GM23338 (cell line): ENCODE measurements around the gene ERC2. TPM values are rescaled to one million over a fixed set of nuclear protein-coding genes. Genes with fewer than 3 reads are reported as not detected.

Source experiments
- ATAC-seq: fragments of 200-7000 bp; cut with Tn5 transposase; 3 replicates; pipeline ENCODE4 v1.9.1; 2020
- DNase-seq: peaks from one replicate; pipeline ENCODE4 v3.0.0-alpha.2; 2015; ENCODE audit warnings: low spot score
- H2AFZ ChIP-seq: fragments of 200-600 bp; sonication (generic); 2 replicates; pipeline ENCODE4 v1.8.0; 2016; ENCODE audit warnings: antibody characterized with exemption, mild to moderate bottlenecking, moderate library complexity
- H3F3A ChIP-seq: fragments of 200-600 bp; sonication (generic); replicated peaks from 2 replicates; pipeline ENCODE4 v1.8.0; 2017; ENCODE audit warnings: antibody characterized with exemption, mixed run types, low read depth
- H3K27ac ChIP-seq: fragments of 200-600 bp; sonication (generic); 2 replicates; pipeline ENCODE4 v1.6.1; 2016; ENCODE audit warnings: low read depth
- H3K27me3 ChIP-seq: fragments of 200-600 bp; sonication (generic); 2 replicates; pipeline ENCODE4 v1.8.0; 2016; ENCODE audit warnings: mild to moderate bottlenecking, mixed run types, moderate library complexity; ENCODE audit not compliant: insufficient read depth
- H3K36me3 ChIP-seq: fragments of 200-600 bp; sonication (generic); 2 replicates; pipeline ENCODE4 v1.8.0; 2016; ENCODE audit warnings: mild to moderate bottlenecking; ENCODE audit not compliant: insufficient read depth
- H3K4me1 ChIP-seq: fragments of 200-600 bp; sonication (generic); 2 replicates; pipeline ENCODE4 v1.8.0; 2016; ENCODE audit warnings: mild to moderate bottlenecking, moderate library complexity; ENCODE audit not compliant: insufficient read depth
- H3K4me2 ChIP-seq: fragments of 200-600 bp; sonication (generic); 2 replicates; pipeline ENCODE4 v1.7.1; 2017; ENCODE audit warnings: mixed run types
- H3K4me3 ChIP-seq: fragments of 200-600 bp; sonication (generic); 2 replicates; pipeline ENCODE4 v1.6.1; 2016; ENCODE audit warnings: mixed run types
- H3K79me2 ChIP-seq: fragments of 200-600 bp; sonication (generic); replicated peaks from 2 replicates; pipeline ENCODE4 v1.8.0; 2017; ENCODE audit warnings: mild to moderate bottlenecking; ENCODE audit not compliant: insufficient read depth
- H3K9me2 ChIP-seq: fragments of 200-600 bp; sonication (generic); 2 replicates; pipeline ENCODE4 v1.8.0; 2017; ENCODE audit not compliant: insufficient read depth
- H4K20me1 ChIP-seq: fragments of 200-600 bp; sonication (generic); replicated peaks from 2 replicates; pipeline ENCODE4 v1.8.0; 2017; ENCODE audit warnings: mild to moderate bottlenecking; ENCODE audit not compliant: insufficient read depth
- H3K27ac Mint-ChIP-seq: 2 replicates; pipeline ENCODE4 v1.8.0; 2020; ENCODE audit warnings: inconsistent platforms, mild to moderate bottlenecking, moderate library complexity, mixed read lengths
- H3K27me3 Mint-ChIP-seq: 3 replicates; pipeline ENCODE4 v1.8.0; 2022; ENCODE audit warnings: low read depth, mild to moderate bottlenecking, moderate library complexity, mixed read lengths, inconsistent platforms; ENCODE audit not compliant: insufficient read depth, poor library complexity
- H3K36me3 Mint-ChIP-seq: 3 replicates; pipeline ENCODE4 v1.8.0; 2021; ENCODE audit warnings: low read depth, mild to moderate bottlenecking, inconsistent platforms, moderate library complexity, mixed read lengths
- H3K4me1 Mint-ChIP-seq: 3 replicates; pipeline ENCODE4 v1.8.0; 2020; ENCODE audit warnings: mild to moderate bottlenecking, inconsistent platforms, mixed read lengths
- H3K4me3 Mint-ChIP-seq: 3 replicates; pipeline ENCODE4 v1.8.0; 2021; ENCODE audit warnings: moderate library complexity, mild to moderate bottlenecking, inconsistent platforms, mixed read lengths
- H3K9me3 Mint-ChIP-seq: 3 replicates; pipeline ENCODE4 v1.8.0; 2020; ENCODE audit warnings: moderate library complexity, mild to moderate bottlenecking, inconsistent platforms, mixed read lengths
- CREB1 ChIP-seq: fragments of 250-450 bp; sonication (Bioruptor Pico); IDR thresholded peaks from 2 replicates; pipeline ENCODE4 v1.5.0; 2020; ENCODE audit warnings: low read depth, mild to moderate bottlenecking, moderate library complexity
- EZH2 ChIP-seq: fragments of 200-600 bp; sonication (generic); IDR thresholded peaks from one replicate; pipeline ENCODE4 v1.8.0; 2017; ENCODE audit warnings: antibody characterized with exemption, mild to moderate bottlenecking, low read depth; ENCODE audit not compliant: unreplicated experiment
- EZH2phosphoT487 ChIP-seq: fragments of 200-600 bp; sonication (generic); IDR thresholded peaks from one replicate; pipeline ENCODE4 v1.8.1; 2018; ENCODE audit warnings: antibody characterized with exemption; ENCODE audit not compliant: unreplicated experiment
- JUNB ChIP-seq: IDR thresholded peaks from one replicate; pipeline ENCODE4 v1.6.1; 2016; ENCODE audit warnings: antibody characterized with exemption; ENCODE audit not compliant: unreplicated experiment
- NANOG ChIP-seq: IDR thresholded peaks from 2 replicates; pipeline ENCODE4 v1.6.1; 2016; ENCODE audit warnings: antibody characterized with exemption, borderline replicate concordance
- POLR2AphosphoS5 ChIP-seq: IDR thresholded peaks from 2 replicates; pipeline ENCODE4 v1.6.1; 2016; ENCODE audit warnings: antibody characterized with exemption, low read depth
- STAT1 ChIP-seq: IDR thresholded peaks from one replicate; pipeline ENCODE4 v1.6.1; 2016; ENCODE audit warnings: antibody characterized with exemption; ENCODE audit not compliant: unreplicated experiment
- ZNF114 ChIP-seq: fragments of 250-450 bp; sonication (Bioruptor Pico); IDR thresholded peaks from 2 replicates; pipeline ENCODE4 v1.5.0; 2020; ENCODE audit warnings: mild to moderate bottlenecking, moderate library complexity
- ZNF331 ChIP-seq: fragments of 250-450 bp; sonication (Bioruptor Pico); IDR thresholded peaks from 2 replicates; pipeline ENCODE4 v1.5.0; 2020; ENCODE audit warnings: low read depth, mild to moderate bottlenecking, moderate library complexity
- polyA plus RNA-seq: library from polyadenylated mRNA; unstranded; fragments of >200 nt; fragmentation: Nextera tagmentation; extraction: Ambion mirVana; gene quantifications from 2 replicates; pipeline ENCODE4 v1.2.1, GENCODE V29; 2016
- total RNA-seq: library from RNA; depleted of rRNA; stranded (reverse); fragments of >200 nt; shearing (Covaris generic); gene quantifications from 2 replicates; pipeline ENCODE4 v1.2.3, GENCODE V29; 2014
- TF ChIP-seq, protein P1 (sequence below): IDR thresholded peaks from 2 replicates; pipeline ENCODE4 v1.6.1; 2016; ENCODE audit warnings: antibody characterized with exemption
- TF ChIP-seq, protein P2 (sequence below): IDR thresholded peaks from one replicate; pipeline ENCODE4 v1.6.1; 2018; ENCODE audit warnings: antibody characterized with exemption; ENCODE audit not compliant: unreplicated experiment
- TF ChIP-seq, protein P3 (sequence below): fragments of 250-450 bp; sonication (Bioruptor Pico); IDR thresholded peaks from 2 replicates; pipeline ENCODE4 v1.5.0; 2020; ENCODE audit warnings: mild to moderate bottlenecking, moderate library complexity
- TF ChIP-seq, protein P4 (sequence below), 2 experiments: fragments of 200-600 bp in 1 of 2; sonication (generic) in 1 of 2; conservative IDR thresholded peaks; 2 replicates each; pipeline versions ENCODE4 v1.5.1 to v1.6.1; 2016 to 2017; ENCODE audit warnings: antibody characterized with exemption in 2 of 2, low read depth in 2 of 2, mild to moderate bottlenecking in 2 of 2, moderate library complexity in 1 of 2

Gene ERC2
- total and polyA plus RNA-seq, 2 experiments from 2014 or later = 11.8 to 13.7 TPM

DNA sequence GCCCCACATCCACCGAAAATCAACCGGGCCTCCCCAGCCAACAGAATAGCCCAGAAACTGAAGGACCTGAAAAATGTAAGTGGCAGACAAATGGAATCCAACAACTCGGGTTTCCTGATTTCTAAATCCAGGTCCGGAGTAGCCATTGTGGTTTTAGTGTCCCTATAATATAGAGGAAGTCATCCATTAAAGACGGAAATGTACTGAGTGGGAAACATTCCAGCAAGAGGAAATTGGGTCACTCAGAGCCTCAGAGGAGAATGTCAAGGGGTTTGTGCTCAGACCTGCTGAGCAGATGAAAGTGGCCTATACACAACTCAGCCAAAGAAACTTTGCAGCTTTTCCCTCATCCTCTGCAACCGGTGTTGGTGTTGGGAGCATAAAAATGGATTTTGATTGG, 366.7 kb downstream of the ERC2 start:
- H3F3A ChIP-seq = no peaks in the 10 kb centered on the region
- H3K36me3 ChIP-seq = no peaks in the 10 kb centered on the region
- peaks cover 20% of the 10 kb centered on the region for H3K4me1 Mint-ChIP-seq
- ATAC-seq = no peak
- H3K27me3 Mint-ChIP-seq = peaks cover 3% of the 10 kb centered on the region
- H3K4me1 ChIP-seq = peaks cover 7% of the 10 kb centered on the region; the same call in 1 of the 2 replicates
- no peaks in the 10 kb centered on the region for H4K20me1 ChIP-seq
- no peak overlapping the region for H2AFZ ChIP-seq
- no peak overlapping the region for H3K4me3 ChIP-seq
- no peak overlapping the region for H3K4me3 Mint-ChIP-seq
- no peak for TF ChIP-seq ZNF331 (CRISPR knock-in tag)
- no peak for TF ChIP-seq EZH2phosphoT487
- TF ChIP-seq STAT1 = no peak
- TF ChIP-seq, protein P1, sequence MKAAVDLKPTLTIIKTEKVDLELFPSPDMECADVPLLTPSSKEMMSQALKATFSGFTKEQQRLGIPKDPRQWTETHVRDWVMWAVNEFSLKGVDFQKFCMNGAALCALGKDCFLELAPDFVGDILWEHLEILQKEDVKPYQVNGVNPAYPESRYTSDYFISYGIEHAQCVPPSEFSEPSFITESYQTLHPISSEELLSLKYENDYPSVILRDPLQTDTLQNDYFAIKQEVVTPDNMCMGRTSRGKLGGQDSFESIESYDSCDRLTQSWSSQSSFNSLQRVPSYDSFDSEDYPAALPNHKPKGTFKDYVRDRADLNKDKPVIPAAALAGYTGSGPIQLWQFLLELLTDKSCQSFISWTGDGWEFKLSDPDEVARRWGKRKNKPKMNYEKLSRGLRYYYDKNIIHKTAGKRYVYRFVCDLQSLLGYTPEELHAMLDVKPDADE = no peak
- TF ChIP-seq, protein P2, sequence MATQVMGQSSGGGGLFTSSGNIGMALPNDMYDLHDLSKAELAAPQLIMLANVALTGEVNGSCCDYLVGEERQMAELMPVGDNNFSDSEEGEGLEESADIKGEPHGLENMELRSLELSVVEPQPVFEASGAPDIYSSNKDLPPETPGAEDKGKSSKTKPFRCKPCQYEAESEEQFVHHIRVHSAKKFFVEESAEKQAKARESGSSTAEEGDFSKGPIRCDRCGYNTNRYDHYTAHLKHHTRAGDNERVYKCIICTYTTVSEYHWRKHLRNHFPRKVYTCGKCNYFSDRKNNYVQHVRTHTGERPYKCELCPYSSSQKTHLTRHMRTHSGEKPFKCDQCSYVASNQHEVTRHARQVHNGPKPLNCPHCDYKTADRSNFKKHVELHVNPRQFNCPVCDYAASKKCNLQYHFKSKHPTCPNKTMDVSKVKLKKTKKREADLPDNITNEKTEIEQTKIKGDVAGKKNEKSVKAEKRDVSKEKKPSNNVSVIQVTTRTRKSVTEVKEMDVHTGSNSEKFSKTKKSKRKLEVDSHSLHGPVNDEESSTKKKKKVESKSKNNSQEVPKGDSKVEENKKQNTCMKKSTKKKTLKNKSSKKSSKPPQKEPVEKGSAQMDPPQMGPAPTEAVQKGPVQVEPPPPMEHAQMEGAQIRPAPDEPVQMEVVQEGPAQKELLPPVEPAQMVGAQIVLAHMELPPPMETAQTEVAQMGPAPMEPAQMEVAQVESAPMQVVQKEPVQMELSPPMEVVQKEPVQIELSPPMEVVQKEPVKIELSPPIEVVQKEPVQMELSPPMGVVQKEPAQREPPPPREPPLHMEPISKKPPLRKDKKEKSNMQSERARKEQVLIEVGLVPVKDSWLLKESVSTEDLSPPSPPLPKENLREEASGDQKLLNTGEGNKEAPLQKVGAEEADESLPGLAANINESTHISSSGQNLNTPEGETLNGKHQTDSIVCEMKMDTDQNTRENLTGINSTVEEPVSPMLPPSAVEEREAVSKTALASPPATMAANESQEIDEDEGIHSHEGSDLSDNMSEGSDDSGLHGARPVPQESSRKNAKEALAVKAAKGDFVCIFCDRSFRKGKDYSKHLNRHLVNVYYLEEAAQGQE = no peak
- TF ChIP-seq JUNB = no peak
- TF ChIP-seq, protein P3, sequence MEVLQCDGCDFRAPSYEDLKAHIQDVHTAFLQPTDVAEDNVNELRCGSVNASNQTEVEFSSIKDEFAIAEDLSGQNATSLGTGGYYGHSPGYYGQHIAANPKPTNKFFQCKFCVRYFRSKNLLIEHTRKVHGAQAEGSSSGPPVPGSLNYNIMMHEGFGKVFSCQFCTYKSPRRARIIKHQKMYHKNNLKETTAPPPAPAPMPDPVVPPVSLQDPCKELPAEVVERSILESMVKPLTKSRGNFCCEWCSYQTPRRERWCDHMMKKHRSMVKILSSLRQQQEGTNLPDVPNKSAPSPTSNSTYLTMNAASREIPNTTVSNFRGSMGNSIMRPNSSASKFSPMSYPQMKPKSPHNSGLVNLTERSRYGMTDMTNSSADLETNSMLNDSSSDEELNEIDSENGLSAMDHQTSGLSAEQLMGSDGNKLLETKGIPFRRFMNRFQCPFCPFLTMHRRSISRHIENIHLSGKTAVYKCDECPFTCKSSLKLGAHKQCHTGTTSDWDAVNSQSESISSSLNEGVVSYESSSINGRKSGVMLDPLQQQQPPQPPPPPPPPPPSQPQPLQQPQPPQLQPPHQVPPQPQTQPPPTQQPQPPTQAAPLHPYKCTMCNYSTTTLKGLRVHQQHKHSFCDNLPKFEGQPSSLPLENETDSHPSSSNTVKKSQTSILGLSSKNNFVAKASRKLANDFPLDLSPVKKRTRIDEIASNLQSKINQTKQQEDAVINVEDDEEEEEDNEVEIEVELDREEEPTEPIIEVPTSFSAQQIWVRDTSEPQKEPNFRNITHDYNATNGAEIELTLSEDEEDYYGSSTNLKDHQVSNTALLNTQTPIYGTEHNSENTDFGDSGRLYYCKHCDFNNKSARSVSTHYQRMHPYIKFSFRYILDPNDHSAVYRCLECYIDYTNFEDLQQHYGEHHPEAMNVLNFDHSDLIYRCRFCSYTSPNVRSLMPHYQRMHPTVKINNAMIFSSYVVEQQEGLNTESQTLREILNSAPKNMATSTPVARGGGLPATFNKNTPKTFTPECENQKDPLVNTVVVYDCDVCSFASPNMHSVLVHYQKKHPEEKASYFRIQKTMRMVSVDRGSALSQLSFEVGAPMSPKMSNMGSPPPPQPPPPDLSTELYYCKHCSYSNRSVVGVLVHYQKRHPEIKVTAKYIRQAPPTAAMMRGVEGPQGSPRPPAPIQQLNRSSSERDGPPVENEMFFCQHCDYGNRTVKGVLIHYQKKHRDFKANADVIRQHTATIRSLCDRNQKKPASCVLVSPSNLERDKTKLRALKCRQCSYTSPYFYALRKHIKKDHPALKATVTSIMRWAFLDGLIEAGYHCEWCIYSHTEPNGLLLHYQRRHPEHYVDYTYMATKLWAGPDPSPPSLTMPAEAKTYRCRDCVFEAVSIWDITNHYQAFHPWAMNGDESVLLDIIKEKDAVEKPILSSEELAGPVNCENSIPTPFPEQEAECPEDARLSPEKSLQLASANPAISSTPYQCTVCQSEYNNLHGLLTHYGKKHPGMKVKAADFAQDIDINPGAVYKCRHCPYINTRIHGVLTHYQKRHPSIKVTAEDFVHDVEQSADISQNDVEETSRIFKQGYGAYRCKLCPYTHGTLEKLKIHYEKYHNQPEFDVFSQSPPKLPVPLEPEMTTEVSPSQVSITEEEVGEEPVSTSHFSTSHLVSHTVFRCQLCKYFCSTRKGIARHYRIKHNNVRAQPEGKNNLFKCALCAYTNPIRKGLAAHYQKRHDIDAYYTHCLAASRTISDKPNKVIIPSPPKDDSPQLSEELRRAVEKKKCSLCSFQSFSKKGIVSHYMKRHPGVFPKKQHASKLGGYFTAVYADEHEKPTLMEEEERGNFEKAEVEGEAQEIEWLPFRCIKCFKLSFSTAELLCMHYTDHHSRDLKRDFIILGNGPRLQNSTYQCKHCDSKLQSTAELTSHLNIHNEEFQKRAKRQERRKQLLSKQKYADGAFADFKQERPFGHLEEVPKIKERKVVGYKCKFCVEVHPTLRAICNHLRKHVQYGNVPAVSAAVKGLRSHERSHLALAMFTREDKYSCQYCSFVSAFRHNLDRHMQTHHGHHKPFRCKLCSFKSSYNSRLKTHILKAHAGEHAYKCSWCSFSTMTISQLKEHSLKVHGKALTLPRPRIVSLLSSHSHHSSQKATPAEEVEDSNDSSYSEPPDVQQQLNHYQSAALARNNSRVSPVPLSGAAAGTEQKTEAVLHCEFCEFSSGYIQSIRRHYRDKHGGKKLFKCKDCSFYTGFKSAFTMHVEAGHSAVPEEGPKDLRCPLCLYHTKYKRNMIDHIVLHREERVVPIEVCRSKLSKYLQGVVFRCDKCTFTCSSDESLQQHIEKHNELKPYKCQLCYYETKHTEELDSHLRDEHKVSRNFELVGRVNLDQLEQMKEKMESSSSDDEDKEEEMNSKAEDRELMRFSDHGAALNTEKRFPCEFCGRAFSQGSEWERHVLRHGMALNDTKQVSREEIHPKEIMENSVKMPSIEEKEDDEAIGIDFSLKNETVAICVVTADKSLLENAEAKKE (CRISPR knock-in tag) = no peak
- no peak for TF ChIP-seq EZH2
- no peak for TF ChIP-seq ZNF114
- TF ChIP-seq, protein P4, sequence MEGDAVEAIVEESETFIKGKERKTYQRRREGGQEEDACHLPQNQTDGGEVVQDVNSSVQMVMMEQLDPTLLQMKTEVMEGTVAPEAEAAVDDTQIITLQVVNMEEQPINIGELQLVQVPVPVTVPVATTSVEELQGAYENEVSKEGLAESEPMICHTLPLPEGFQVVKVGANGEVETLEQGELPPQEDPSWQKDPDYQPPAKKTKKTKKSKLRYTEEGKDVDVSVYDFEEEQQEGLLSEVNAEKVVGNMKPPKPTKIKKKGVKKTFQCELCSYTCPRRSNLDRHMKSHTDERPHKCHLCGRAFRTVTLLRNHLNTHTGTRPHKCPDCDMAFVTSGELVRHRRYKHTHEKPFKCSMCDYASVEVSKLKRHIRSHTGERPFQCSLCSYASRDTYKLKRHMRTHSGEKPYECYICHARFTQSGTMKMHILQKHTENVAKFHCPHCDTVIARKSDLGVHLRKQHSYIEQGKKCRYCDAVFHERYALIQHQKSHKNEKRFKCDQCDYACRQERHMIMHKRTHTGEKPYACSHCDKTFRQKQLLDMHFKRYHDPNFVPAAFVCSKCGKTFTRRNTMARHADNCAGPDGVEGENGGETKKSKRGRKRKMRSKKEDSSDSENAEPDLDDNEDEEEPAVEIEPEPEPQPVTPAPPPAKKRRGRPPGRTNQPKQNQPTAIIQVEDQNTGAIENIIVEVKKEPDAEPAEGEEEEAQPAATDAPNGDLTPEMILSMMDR (conservative IDR thresholded peaks at IDR 0.05; ENCODE audit: low read depth in 2 of 2) = no peak
- TF ChIP-seq POLR2AphosphoS5 = no peak
- TF ChIP-seq NANOG = no peak
- TF ChIP-seq CREB1 (CRISPR knock-in tag) = no peak
- H3K27me3 ChIP-seq = no peaks in the 10 kb centered on the region
- DNase-seq = no peak
- H3K36me3 Mint-ChIP-seq = 0 out of 3 replicates have a peak, but pooled peaks cover 3% of the 10 kb centered on the region
- H3K4me2 ChIP-seq = no peak overlapping the region
- no peaks in the 10 kb centered on the region for H3K79me2 ChIP-seq
- H3K27ac ChIP-seq = no peak overlapping the region
- no peak overlapping the region for H3K27ac Mint-ChIP-seq
- no peaks in the 10 kb centered on the region for H3K9me3 Mint-ChIP-seq
- H3K9me2 ChIP-seq = peaks cover 4% of the 10 kb centered on the region; the same call in 1 of the 2 replicates
